Ishikawa (cell line): ENCODE measurements around the gene C5orf58.
A peak's percentile ranks its signal among the peaks of the same experiment; 100 is the strongest.

Source experiments
- CEBPB ChIP-seq: IDR thresholded peaks from 2 replicates; pipeline ENCODE4 v1.6.1; 2012
- CREB1 ChIP-seq: IDR thresholded peaks from 2 replicates; pipeline ENCODE4 v1.6.1; 2012; ENCODE audit warnings: low read depth
- EGR1 ChIP-seq: IDR thresholded peaks from 2 replicates; pipeline ENCODE4 v1.6.1; 2012
- EP300 ChIP-seq: IDR thresholded peaks from 2 replicates; pipeline ENCODE4 v1.6.1; 2012; ENCODE audit warnings: borderline replicate concordance
- FOXM1 ChIP-seq: IDR thresholded peaks from 2 replicates; pipeline ENCODE4 v1.6.1; 2012; ENCODE audit warnings: low read depth, borderline replicate concordance
- MAX ChIP-seq: IDR thresholded peaks from 2 replicates; pipeline ENCODE4 v1.6.1; 2012
- NFIC ChIP-seq: IDR thresholded peaks from 2 replicates; pipeline ENCODE4 v1.6.1; 2012
- RAD21 ChIP-seq: IDR thresholded peaks from 2 replicates; pipeline ENCODE4 v1.6.1; 2012; ENCODE audit warnings: low read depth
- TAF1 ChIP-seq: IDR thresholded peaks from 2 replicates; pipeline ENCODE4 v1.6.1; 2012; ENCODE audit warnings: low read depth, mild to moderate bottlenecking
- TCF12 ChIP-seq: IDR thresholded peaks from 2 replicates; pipeline ENCODE4 v1.6.1; 2012; ENCODE audit warnings: low read depth
- TEAD4 ChIP-seq: IDR thresholded peaks from 2 replicates; pipeline ENCODE4 v1.6.1; 2012
- YY1 ChIP-seq: IDR thresholded peaks from 2 replicates; pipeline ENCODE4 v1.6.1; 2012; ENCODE audit warnings: low read depth
- ZBTB7A ChIP-seq: IDR thresholded peaks from 2 replicates; pipeline ENCODE4 v1.6.1; 2012; ENCODE audit warnings: low read depth
- TF ChIP-seq, protein P1 (sequence below): IDR thresholded peaks from 2 replicates; pipeline ENCODE4 v1.6.1; 2012
- TF ChIP-seq, protein P2 (sequence below): IDR thresholded peaks from 2 replicates; pipeline ENCODE4 v1.6.1; 2012; ENCODE audit warnings: low read depth, mild to moderate bottlenecking

Gene C5orf58

DNA sequence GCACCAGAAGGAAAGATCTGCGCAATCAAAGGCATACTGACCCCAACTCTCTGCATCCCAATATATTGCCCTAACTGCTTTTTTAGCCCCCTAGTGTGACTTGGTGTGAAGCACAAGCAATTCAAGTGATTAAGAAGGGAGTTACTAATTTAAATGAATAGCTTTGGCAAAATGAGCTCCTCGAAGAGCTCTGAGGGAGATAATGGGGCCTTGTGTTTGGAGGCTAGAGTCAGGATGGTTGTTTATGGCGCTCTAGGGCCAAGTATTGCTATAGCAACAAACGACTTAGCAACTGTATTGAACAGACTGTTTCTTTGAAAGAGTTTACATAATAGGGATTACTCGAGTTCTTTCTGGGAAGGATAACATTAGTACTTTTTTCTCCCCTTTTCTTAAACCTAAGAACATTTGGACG, 11.5 kb upstream of the C5orf58 start:
- TF ChIP-seq TCF12: no peak
- TF ChIP-seq ZBTB7A: no peak
- no peak for TF ChIP-seq NFIC
- no peak for TF ChIP-seq TAF1
- TF ChIP-seq FOXM1: no peak
- no peak for TF ChIP-seq RAD21
- no peak for TF ChIP-seq CEBPB
- TF ChIP-seq EGR1: no peak
- TF ChIP-seq MAX: no peak
- TF ChIP-seq CREB1: no peak
- no peak for TF ChIP-seq EP300
- TF ChIP-seq YY1: no peak

- TF ChIP-seq FOXM1: no peak
- TF ChIP-seq, protein P1, sequence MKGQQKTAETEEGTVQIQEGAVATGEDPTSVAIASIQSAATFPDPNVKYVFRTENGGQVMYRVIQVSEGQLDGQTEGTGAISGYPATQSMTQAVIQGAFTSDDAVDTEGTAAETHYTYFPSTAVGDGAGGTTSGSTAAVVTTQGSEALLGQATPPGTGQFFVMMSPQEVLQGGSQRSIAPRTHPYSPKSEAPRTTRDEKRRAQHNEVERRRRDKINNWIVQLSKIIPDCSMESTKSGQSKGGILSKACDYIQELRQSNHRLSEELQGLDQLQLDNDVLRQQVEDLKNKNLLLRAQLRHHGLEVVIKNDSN: no peak
- no peak for TF ChIP-seq NFIC
- TF ChIP-seq MAX: no peak
- no peak for TF ChIP-seq EGR1
- TF ChIP-seq TAF1: no peak
- no peak for TF ChIP-seq RAD21
- no peak for TF ChIP-seq ZBTB7A
- TF ChIP-seq CREB1: no peak
- no peak for TF ChIP-seq YY1
- TF ChIP-seq, protein P2, sequence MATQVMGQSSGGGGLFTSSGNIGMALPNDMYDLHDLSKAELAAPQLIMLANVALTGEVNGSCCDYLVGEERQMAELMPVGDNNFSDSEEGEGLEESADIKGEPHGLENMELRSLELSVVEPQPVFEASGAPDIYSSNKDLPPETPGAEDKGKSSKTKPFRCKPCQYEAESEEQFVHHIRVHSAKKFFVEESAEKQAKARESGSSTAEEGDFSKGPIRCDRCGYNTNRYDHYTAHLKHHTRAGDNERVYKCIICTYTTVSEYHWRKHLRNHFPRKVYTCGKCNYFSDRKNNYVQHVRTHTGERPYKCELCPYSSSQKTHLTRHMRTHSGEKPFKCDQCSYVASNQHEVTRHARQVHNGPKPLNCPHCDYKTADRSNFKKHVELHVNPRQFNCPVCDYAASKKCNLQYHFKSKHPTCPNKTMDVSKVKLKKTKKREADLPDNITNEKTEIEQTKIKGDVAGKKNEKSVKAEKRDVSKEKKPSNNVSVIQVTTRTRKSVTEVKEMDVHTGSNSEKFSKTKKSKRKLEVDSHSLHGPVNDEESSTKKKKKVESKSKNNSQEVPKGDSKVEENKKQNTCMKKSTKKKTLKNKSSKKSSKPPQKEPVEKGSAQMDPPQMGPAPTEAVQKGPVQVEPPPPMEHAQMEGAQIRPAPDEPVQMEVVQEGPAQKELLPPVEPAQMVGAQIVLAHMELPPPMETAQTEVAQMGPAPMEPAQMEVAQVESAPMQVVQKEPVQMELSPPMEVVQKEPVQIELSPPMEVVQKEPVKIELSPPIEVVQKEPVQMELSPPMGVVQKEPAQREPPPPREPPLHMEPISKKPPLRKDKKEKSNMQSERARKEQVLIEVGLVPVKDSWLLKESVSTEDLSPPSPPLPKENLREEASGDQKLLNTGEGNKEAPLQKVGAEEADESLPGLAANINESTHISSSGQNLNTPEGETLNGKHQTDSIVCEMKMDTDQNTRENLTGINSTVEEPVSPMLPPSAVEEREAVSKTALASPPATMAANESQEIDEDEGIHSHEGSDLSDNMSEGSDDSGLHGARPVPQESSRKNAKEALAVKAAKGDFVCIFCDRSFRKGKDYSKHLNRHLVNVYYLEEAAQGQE: no peak
- TF ChIP-seq CEBPB: no peak
- TF ChIP-seq EP300: no peak
- TF ChIP-seq TEAD4: no peak
- no peak for TF ChIP-seq TCF12
These were observed 9.4 kb upstream of the C5orf58 start for GRCh38 chr5:170223360-170223759.

DNA sequence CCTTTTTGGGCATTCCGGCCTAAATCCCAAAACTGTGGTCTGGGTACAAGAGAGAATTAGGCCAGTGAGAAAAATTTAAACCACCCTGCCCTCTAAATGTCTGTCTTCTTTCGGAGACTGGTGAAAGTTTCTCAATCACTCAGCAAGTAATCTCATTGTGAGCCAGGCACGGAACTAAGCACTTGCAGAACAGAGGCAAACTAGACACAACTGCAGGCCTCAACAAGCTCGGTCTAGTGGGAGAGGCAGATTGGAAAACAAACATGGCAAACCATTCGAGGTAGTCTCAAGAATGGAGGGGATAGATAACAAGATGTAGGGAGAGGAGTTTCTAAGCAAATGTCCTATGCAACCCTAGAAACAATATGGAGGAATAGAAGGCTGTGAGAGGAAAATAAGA, 8.9 kb upstream of the C5orf58 start:
- TF ChIP-seq, protein P2: no peak
- no peak for TF ChIP-seq CREB1
- TF ChIP-seq TEAD4: no peak
- no peak for TF ChIP-seq RAD21
- no peak for TF ChIP-seq FOXM1
- no peak for TF ChIP-seq EGR1
- TF ChIP-seq CEBPB: no peak

GRCh38 chr5:170225326-170226128, 7.3 kb upstream of the C5orf58 start:
- no peak for TF ChIP-seq CREB1
- peak; percentile 81 for TF ChIP-seq RAD21
- TF ChIP-seq MAX: no peak

GRCh38 chr5:170226129-170226615, 6.6 kb upstream of the C5orf58 start:
- TF ChIP-seq EP300: no peak

- TF ChIP-seq TAF1 (no peak), EP300 (no peak), TCF12 (no peak), EGR1 (no peak), CREB1 (no peak), NFIC (no peak), TEAD4 (no peak), RAD21 (no peak), YY1 (no peak), MAX (no peak), FOXM1 (no peak)
- TF ChIP-seq, protein P1: no peak
- TF ChIP-seq, protein P2: no peak
These were observed 6.1 kb upstream of the C5orf58 start for GRCh38 chr5:170226661-170227060.
